Neuronal stem cell (in vitro differentiated cells): Measurements from ENCODE around the gene ROR1.

Source experiments
- DNase-seq: peaks from one replicate; pipeline ENCODE4 v3.0.0-alpha.2; 2013; ENCODE audit warnings: low spot score
- H2AFZ ChIP-seq: one replicate; pipeline ENCODE4 v1.6.1; 2013; ENCODE audit warnings: mild to moderate bottlenecking, low read length, inconsistent platforms
- H2AK5ac ChIP-seq: 2 replicates; pipeline ENCODE4 v1.6.1; 2013; ENCODE audit warnings: low read depth, mild to moderate bottlenecking, inconsistent platforms, low read length, moderate library complexity, mixed read lengths
- H2BK120ac ChIP-seq: 2 replicates; pipeline ENCODE4 v1.6.1; 2013; ENCODE audit warnings: low read depth, mild to moderate bottlenecking, inconsistent platforms, low read length, moderate library complexity, mixed read lengths
- H2BK12ac ChIP-seq: one replicate; pipeline ENCODE4 v1.6.1; 2013; ENCODE audit warnings: low read length, inconsistent platforms
- H2BK15ac ChIP-seq: 2 replicates; pipeline ENCODE4 v1.6.1; 2013; ENCODE audit warnings: mild to moderate bottlenecking, low read length, inconsistent platforms, mixed read lengths
- H2BK5ac ChIP-seq: one replicate; pipeline ENCODE4 v1.6.1; 2013; ENCODE audit warnings: inconsistent platforms, mild to moderate bottlenecking, low read length, moderate library complexity
- H3K14ac ChIP-seq: one replicate; pipeline ENCODE4 v1.6.1; 2013; ENCODE audit warnings: low read length, inconsistent platforms
- H3K18ac ChIP-seq: 2 replicates; pipeline ENCODE4 v1.6.1; 2013; ENCODE audit warnings: low read length, inconsistent platforms
- H3K23ac ChIP-seq: 2 replicates; pipeline ENCODE4 v1.6.1; 2013; ENCODE audit warnings: low read depth, mild to moderate bottlenecking, mixed read lengths, low read length, inconsistent platforms; ENCODE audit not compliant: poor library complexity
- H3K27ac ChIP-seq: replicated peaks from 3 replicates; pipeline ENCODE4 v1.5.1; 2013; ENCODE audit warnings: low read length, inconsistent platforms
- H3K27me3 ChIP-seq, 3 experiments: 2 replicates each; pipeline ENCODE4 v1.6.1; 2013; ENCODE audit warnings: low read length in 3 of 3, mild to moderate bottlenecking in 2 of 3, inconsistent platforms in 1 of 3, low read depth in 1 of 3, mixed read lengths in 1 of 3, moderate library complexity in 1 of 3; ENCODE audit not compliant: control insufficient read depth in 3 of 3, insufficient read depth in 3 of 3
- H3K36me3 ChIP-seq, 2 donors: replicated peaks in 1 of 2; 2 replicates each; pipeline ENCODE4 v1.6.1; 2013; ENCODE audit warnings: low read length in 2 of 2; ENCODE audit not compliant: control insufficient read depth in 2 of 2, insufficient read depth in 2 of 2
- H3K4ac ChIP-seq: 2 replicates; pipeline ENCODE4 v1.6.1; 2013; ENCODE audit warnings: inconsistent platforms, mild to moderate bottlenecking, low read length, moderate library complexity
- H3K4me1 ChIP-seq, 2 donors: 1 replicate in 1 of 2; 2 replicates in 1 of 2; pipeline ENCODE4 v1.6.1; 2013; ENCODE audit warnings: low read length in 2 of 2, low read depth in 1 of 2; ENCODE audit not compliant: control insufficient read depth in 2 of 2, insufficient read depth in 1 of 2
- H3K4me2 ChIP-seq: one replicate; pipeline ENCODE4 v1.6.1; 2013; ENCODE audit warnings: mild to moderate bottlenecking, low read length, inconsistent platforms; ENCODE audit not compliant: insufficient read depth, poor library complexity, severe bottlenecking
- H3K4me3 ChIP-seq, 2 donors: 2 replicates each; pipeline ENCODE4 v1.5.1; 2013; ENCODE audit warnings: low read length in 2 of 2, mild to moderate bottlenecking in 2 of 2, inconsistent platforms in 1 of 2, moderate library complexity in 1 of 2
- H3K79me1 ChIP-seq: one replicate; pipeline ENCODE4 v1.6.1; 2013; ENCODE audit warnings: low read depth, mild to moderate bottlenecking, inconsistent platforms, low read length, moderate library complexity
- H3K9ac ChIP-seq: one replicate; pipeline ENCODE4 v1.6.1; 2013; ENCODE audit warnings: mild to moderate bottlenecking, low read depth, low read length, inconsistent platforms; ENCODE audit not compliant: poor library complexity
- H3K9me3 ChIP-seq, 2 donors: replicated peaks in 1 of 2; 2 replicates each; pipeline versions ENCODE3 to v1.6.1; 2013; ENCODE audit warnings: low read length in 2 of 2, mild to moderate bottlenecking in 2 of 2, inconsistent platforms in 1 of 2, low read depth in 1 of 2, mixed read lengths in 1 of 2, moderate library complexity in 1 of 2; ENCODE audit not compliant: control insufficient read depth in 2 of 2, insufficient read depth in 1 of 2
- H4K8ac ChIP-seq: one replicate; pipeline ENCODE4 v1.6.1; 2013; ENCODE audit warnings: low read depth, mild to moderate bottlenecking, inconsistent platforms, low read length, moderate library complexity
- H4K91ac ChIP-seq: one replicate; pipeline ENCODE4 v1.6.1; 2013; ENCODE audit warnings: low read length, low read depth, mild to moderate bottlenecking, inconsistent platforms; ENCODE audit not compliant: poor library complexity
- WGBS, 2 donors: extraction: QIAGEN DNeasy Blood & Tissue Kit; methylation state at CpG; one replicate each; pipeline ENCODE4 v1.1.7; 2013; ENCODE audit warnings: missing lambda C conversion rate in 2 of 2, mixed read lengths in 1 of 2; ENCODE audit not compliant: insufficient read length in 2 of 2, insufficient replicate concordance in 1 of 2; ENCODE audit errors: extremely low coverage in 2 of 2; 5-methylcytosine and 5-hydroxymethylcytosine counted together

ROR1 gene

GRCh38 chr1:63901094-63901493 lies 127.3 kb downstream of the ROR1 start:
- H2BK15ac ChIP-seq: no peak overlapping the region
- H4K91ac ChIP-seq: no peak overlapping the region
- no peak overlapping the region for H3K27ac ChIP-seq
- no peak overlapping the region for H2BK120ac ChIP-seq
- no peak overlapping the region for H2BK5ac ChIP-seq
- no peak overlapping the region for H2AK5ac ChIP-seq
- H3K9ac ChIP-seq: no peak overlapping the region
- no peaks in the 10 kb centered on the region for H3K27me3 ChIP-seq
- peaks cover 2% of the 10 kb centered on the region for H3K79me1 ChIP-seq
- H3K4me1 ChIP-seq: peaks cover 0 to 7% of the 10 kb centered on the region in 2 donors
- no peak overlapping the region for H3K4me3 ChIP-seq
- no peak overlapping the region for H2AFZ ChIP-seq
- no peak overlapping the region for H3K14ac ChIP-seq
- no CpG with 5 or more reads among the region's 6 CpGs for WGBS, 2 donors
- H3K18ac ChIP-seq: no peak overlapping the region
- H3K23ac ChIP-seq: no peak overlapping the region
- no peak overlapping the region for H3K4me2 ChIP-seq
- no peaks in the 10 kb centered on the region for H3K36me3 ChIP-seq
- no peak for DNase-seq
- no peak overlapping the region for H2BK12ac ChIP-seq
- H3K4ac ChIP-seq: no peak overlapping the region
- H3K9me3 ChIP-seq: no peaks in the 10 kb centered on the region
- H4K8ac ChIP-seq: no peak overlapping the region

GRCh38 chr1:63902844-63903589 lies 129.2 kb downstream of the ROR1 start:
- no CpG with 5 or more reads among the region's 4 CpGs for WGBS, 2 donors
- Histone ChIP-seq H4K8ac (no peak overlapping the region), H3K27me3 (no peaks in the 10 kb centered on the region), H3K27ac (no peak overlapping the region), H2BK5ac (no peak overlapping the region), H3K9me3 (no peaks in the 10 kb centered on the region), H3K14ac (no peak overlapping the region), H2AK5ac (no peak overlapping the region), H3K36me3 (no peaks in the 10 kb centered on the region), H3K4me3 (no peak overlapping the region), H3K23ac (no peak overlapping the region), H3K4me2 (no peak overlapping the region), H2BK12ac (no peak overlapping the region), H3K9ac (no peak overlapping the region), H3K79me1 (peaks cover 2% of the 10 kb centered on the region), H3K18ac (no peak overlapping the region), H4K91ac (no peak overlapping the region), H2AFZ (no peak overlapping the region), H3K4me1 (peaks cover 10% of the 10 kb centered on the region in 2 donors), H3K4ac (no peak overlapping the region), H2BK120ac (no peak overlapping the region), H2BK15ac (no peak overlapping the region)
- DNase-seq: no peak

- Histone ChIP-seq H2AFZ (no peak overlapping the region), H3K23ac (no peak overlapping the region), H2BK120ac (no peak overlapping the region), H3K27me3 (no peaks in the 10 kb centered on the region), H3K9ac (no peak overlapping the region), H4K8ac (no peak overlapping the region), H3K27ac (no peak overlapping the region), H3K4me1 (peaks cover 10 to 13% of the 10 kb centered on the region in 2 donors), H2AK5ac (no peak overlapping the region), H2BK12ac (no peak overlapping the region), H3K4me2 (no peak overlapping the region), H2BK5ac (no peak overlapping the region), H3K4ac (no peak overlapping the region), H3K18ac (no peak overlapping the region), H3K79me1 (peaks cover 2% of the 10 kb centered on the region), H3K9me3 (no peaks in the 10 kb centered on the region), H3K4me3 (no peak overlapping the region), H2BK15ac (no peak overlapping the region), H3K36me3 (no peaks in the 10 kb centered on the region), H3K14ac (no peak overlapping the region), H4K91ac (no peak overlapping the region)
- DNase-seq: no peak
- WGBS, 2 donors: no CpG with 5 or more reads among the region's 5 CpGs
Measured at GRCh38 chr1:63903947-63904610, 130.3 kb downstream of the ROR1 start.

GRCh38 chr1:63904826-63905225 lies 131.0 kb downstream of the ROR1 start:
- no peak overlapping the region for H3K4ac ChIP-seq
- H2AK5ac ChIP-seq: no peak overlapping the region
- WGBS, 2 donors: no CpG with 5 or more reads among the region's 2 CpGs
- no peak overlapping the region for H3K18ac ChIP-seq
- H3K27ac ChIP-seq: no peak overlapping the region
- no peaks in the 10 kb centered on the region for H3K36me3 ChIP-seq
- peaks cover 10 to 13% of the 10 kb centered on the region in 2 donors for H3K4me1 ChIP-seq
- H2BK5ac ChIP-seq: no peak overlapping the region
- H4K8ac ChIP-seq: no peak overlapping the region
- H3K79me1 ChIP-seq: peaks cover 2% of the 10 kb centered on the region
- no peak overlapping the region for H3K4me2 ChIP-seq
- H3K14ac ChIP-seq: no peak overlapping the region
- no peak overlapping the region for H3K23ac ChIP-seq
- DNase-seq: no peak
- no peak overlapping the region for H3K4me3 ChIP-seq
- H2BK15ac ChIP-seq: no peak overlapping the region
- no peak overlapping the region for H3K9ac ChIP-seq
- H3K9me3 ChIP-seq: no peaks in the 10 kb centered on the region
- no peak overlapping the region for H2BK120ac ChIP-seq
- no peak overlapping the region for H2BK12ac ChIP-seq
- H2AFZ ChIP-seq: no peak overlapping the region
- no peaks in the 10 kb centered on the region for H3K27me3 ChIP-seq
- H4K91ac ChIP-seq: no peak overlapping the region
